GM12864 (cell line): ENCODE data around the gene ACOX1.

Experiments
- DNase-seq: peaks from one replicate; pipeline ENCODE4 v3.0.0-alpha.2; 2011; ENCODE audit warnings: low read depth
- H3K4me3 ChIP-seq: 2 replicates; pipeline ENCODE4 v1.5.1; 2011; ENCODE audit warnings: mild to moderate bottlenecking, low read depth, low read length, control low read depth
- CTCF ChIP-seq: IDR thresholded peaks from 2 replicates; pipeline ENCODE4 v1.5.1; 2011; ENCODE audit warnings: low read depth, mild to moderate bottlenecking, moderate library complexity, low read length, control low read depth, inconsistent platforms; ENCODE audit errors: missing control alignments

ACOX1 gene

GRCh38 chr17:75932852-75933251 lies 46.1 kb downstream of the ACOX1 start:
- no peak for TF ChIP-seq CTCF
- DNase-seq: no peak
- no peak overlapping the region for H3K4me3 ChIP-seq

GRCh38 chr17:75931062-75931461 lies 47.9 kb downstream of the ACOX1 start:
- H3K4me3 ChIP-seq: no peak overlapping the region
- no peak for DNase-seq
- TF ChIP-seq CTCF: no peak

- TF ChIP-seq CTCF: peak; percentile 79
- no peak for DNase-seq
- H3K4me3 ChIP-seq: no peak overlapping the region
These were observed 51.6 kb downstream of the ACOX1 start for GRCh38 chr17:75927286-75927922.

- TF ChIP-seq CTCF: no peak
- DNase-seq: no peak
- no peak overlapping the region for H3K4me3 ChIP-seq
These were observed 52.5 kb downstream of the ACOX1 start for GRCh38 chr17:75926456-75926855.

- no peak for DNase-seq
- TF ChIP-seq CTCF: no peak
These were observed 53.1 kb downstream of the ACOX1 start for GRCh38 chr17:75925912-75926311.

GRCh38 chr17:75925103-75925502 lies 53.9 kb downstream of the ACOX1 start:
- no peak overlapping the region for H3K4me3 ChIP-seq
- DNase-seq: no peak
- no peak for TF ChIP-seq CTCF

More at GRCh38 chr17:75925912-75926311, 53.1 kb downstream of the ACOX1 start:
- no peak overlapping the region for H3K4me3 ChIP-seq
